GM13976 (cell line): ENCODE data around the gene SOHLH2.

Experiments
- DNase-seq: peaks from one replicate; pipeline ENCODE4 v3.0.0; 2012; ENCODE audit warnings: low spot score
- CTCF ChIP-seq: IDR thresholded peaks from 2 replicates; pipeline ENCODE4 v1.5.1; 2012; ENCODE audit warnings: borderline replicate concordance, mild to moderate bottlenecking; ENCODE audit not compliant: insufficient read depth; ENCODE audit errors: extremely low read depth, missing control alignments, control extremely low read depth
- in situ Hi-C: fragments of 300-500 bp; cut with MboI; formaldehyde crosslinking; loops from one replicate; pipeline ENCODE4 v1.12.0; 2022; ENCODE audit warnings: low sequenced_read_pairs, mixed read lengths, inconsistent platforms; ENCODE audit not compliant: unreplicated experiment

SOHLH2 gene

GRCh38 chr13:36193151-36193855 is 21.1 kb downstream of the SOHLH2 start:
- DNase-seq, result no peak
- in situ Hi-C loops, result no loop called here
- TF ChIP-seq CTCF, result no peak

- TF ChIP-seq CTCF, result no peak
- DNase-seq, result no peak
- in situ Hi-C loops, result no loop called here
These were observed 22.2 kb downstream of the SOHLH2 start for GRCh38 chr13:36192166-36192565.

GRCh38 chr13:36190771-36191170 is 23.6 kb downstream of the SOHLH2 start:
- TF ChIP-seq CTCF, result no peak
- in situ Hi-C loops, result no loop called here
- DNase-seq, result no peak

- in situ Hi-C loops, result no loop called here
- TF ChIP-seq CTCF, result no peak
- DNase-seq, result no peak
These were observed 25.9 kb downstream of the SOHLH2 start for GRCh38 chr13:36188441-36188840.

- in situ Hi-C loops, result no loop called here
- no peak for TF ChIP-seq CTCF
- no peak for DNase-seq
These were observed 30.5 kb downstream of the SOHLH2 start for GRCh38 chr13:36183901-36184300.

GRCh38 chr13:36175621-36176020 is 38.7 kb downstream of the SOHLH2 start:
- no peak for TF ChIP-seq CTCF
- in situ Hi-C loops, result no loop called here
- DNase-seq, result no peak

GRCh38 chr13:36174923-36175322 is 39.4 kb downstream of the SOHLH2 start:
- no peak for TF ChIP-seq CTCF
- in situ Hi-C loops, result no loop called here
- DNase-seq, result no peak
